OCI-LY1 (cell line): ENCODE data around the gene RAB40AL.
"Not testable (repeated sequence)": the region's sequence is repeated elsewhere in the genome, so short reads cannot be mapped to it uniquely, and the experiment has no call there.

ENCODE experiments used
- H2AFZ ChIP-seq: fragments of 200-600 bp; sonication (generic), shearing (Covaris generic); 2 replicates; pipeline ENCODE4 v1.6.0; 2014; ENCODE audit warnings: antibody characterized with exemption, mild to moderate bottlenecking, low read length
- H3F3A ChIP-seq: fragments of 200-600 bp; sonication (generic), shearing (Covaris generic); 2 replicates; pipeline ENCODE4 v1.6.0; 2014; ENCODE audit warnings: mild to moderate bottlenecking, antibody characterized with exemption, low read length, moderate library complexity; ENCODE audit not compliant: insufficient read depth
- H3K27ac ChIP-seq: fragments of 200-600 bp; sonication (generic); 2 replicates; pipeline ENCODE4 v1.5.1; 2014; ENCODE audit warnings: low read length, mixed run types, mild to moderate bottlenecking, low read depth; ENCODE audit not compliant: poor library complexity, severe bottlenecking
- H3K27me3 ChIP-seq: fragments of 200-600 bp; sonication (generic); 2 replicates; pipeline ENCODE4 v1.6.0; 2014; ENCODE audit warnings: antibody characterized with exemption, mild to moderate bottlenecking, low read length, moderate library complexity; ENCODE audit not compliant: insufficient read depth
- H3K36me3 ChIP-seq: fragments of 200-600 bp; sonication (generic); 2 replicates; pipeline ENCODE4 v1.6.1; 2014; ENCODE audit warnings: mild to moderate bottlenecking, antibody characterized with exemption, low read length, moderate library complexity, mixed read lengths; ENCODE audit not compliant: insufficient read depth
- H3K4me1 ChIP-seq: fragments of 200-600 bp; sonication (generic); 2 replicates; pipeline ENCODE4 v1.5.1; 2014; ENCODE audit warnings: mild to moderate bottlenecking, low read length, moderate library complexity; ENCODE audit not compliant: insufficient read depth, severe bottlenecking
- H3K4me2 ChIP-seq: fragments of 200-600 bp; sonication (generic), shearing (Covaris generic); 2 replicates; pipeline ENCODE4 v1.6.1; 2014; ENCODE audit warnings: low read length
- H3K4me3 ChIP-seq: fragments of 200-600 bp; sonication (generic); 2 replicates; pipeline ENCODE4 v1.5.1; 2014; ENCODE audit warnings: low read length, low read depth, mild to moderate bottlenecking, mixed read lengths; ENCODE audit not compliant: poor library complexity, severe bottlenecking
- H3K79me2 ChIP-seq: fragments of 200-600 bp; shearing (Covaris generic); 2 replicates; pipeline ENCODE4 v1.6.1; 2016; ENCODE audit warnings: mixed run types, low read length, mixed read lengths; ENCODE audit not compliant: insufficient read depth
- H3K9ac ChIP-seq: fragments of 200-600 bp; sonication (generic), shearing (Covaris generic); 2 replicates; pipeline ENCODE4 v1.6.1; 2014; ENCODE audit warnings: mild to moderate bottlenecking, low read length, mixed read lengths
- H3K9me2 ChIP-seq: fragments of 200-600 bp; sonication (generic), shearing (Covaris generic); 2 replicates; pipeline ENCODE4 v1.6.1; 2014; ENCODE audit warnings: low read depth, mild to moderate bottlenecking, low read length, mixed read lengths
- H3K9me3 ChIP-seq: fragments of 200-600 bp; shearing (Covaris generic); 2 replicates; pipeline ENCODE4 v1.6.1; 2014; ENCODE audit warnings: low read length, mixed read lengths
- H4K20me1 ChIP-seq: fragments of 200-600 bp; sonication (generic), shearing (Covaris generic); 2 replicates; pipeline ENCODE4 v1.6.0; 2016; ENCODE audit warnings: mild to moderate bottlenecking, low read length; ENCODE audit not compliant: insufficient read depth
- CTCF ChIP-seq: fragments of 200-600 bp; sonication (generic), shearing (Covaris generic); IDR thresholded peaks from 2 replicates; pipeline ENCODE4 v1.5.1; 2017; ENCODE audit warnings: mild to moderate bottlenecking, antibody characterized with exemption, low read length, moderate library complexity, mixed read lengths
- EZH2 ChIP-seq: fragments of 200-600 bp; sonication (generic), shearing (Covaris generic); IDR thresholded peaks from 2 replicates; pipeline ENCODE4 v1.8.0; 2017; ENCODE audit warnings: borderline replicate concordance, mixed run types, mild to moderate bottlenecking, antibody characterized with exemption, low read length, moderate library complexity, mixed read lengths

Gene RAB40AL

GRCh38 chrX:102936972-102937371 is at the start of gene RAB40AL:
Gene RAB40AL (plus strand): TSS chrX:102937272. CDS start chrX:102937319, 47 bp downstream.
- not testable (repeated sequence) for H2AFZ ChIP-seq, H3K9ac ChIP-seq, H3K9me2 ChIP-seq, H3K36me3 ChIP-seq, H3F3A ChIP-seq, H3K27ac ChIP-seq, H4K20me1 ChIP-seq, H3K27me3 ChIP-seq, H3K4me2 ChIP-seq, H3K4me3 ChIP-seq, H3K4me1 ChIP-seq, H3K9me3 ChIP-seq, H3K79me2 ChIP-seq

GRCh38 chrX:102887687-102888086 is 49.4 kb upstream of the RAB40AL start:
- no peak overlapping the region for H3K9ac ChIP-seq
- no peaks in the 10 kb centered on the region for H3K9me2 ChIP-seq
- no peaks in the 10 kb centered on the region for H3K36me3 ChIP-seq
- H4K20me1 ChIP-seq: no peaks in the 10 kb centered on the region
- TF ChIP-seq EZH2 (no peak), CTCF (no peak)
- H3K4me3 ChIP-seq: no peak overlapping the region
- no peak overlapping the region for H2AFZ ChIP-seq
- no peaks in the 10 kb centered on the region for H3K4me1 ChIP-seq
- no peaks in the 10 kb centered on the region for H3F3A ChIP-seq
- H3K27me3 ChIP-seq: no peaks in the 10 kb centered on the region
- no peaks in the 10 kb centered on the region for H3K9me3 ChIP-seq
- H3K79me2 ChIP-seq: no peaks in the 10 kb centered on the region
- H3K27ac ChIP-seq: no peak overlapping the region
- H3K4me2 ChIP-seq: no peak overlapping the region

GRCh38 chrX:102892103-102892502 is 45.0 kb upstream of the RAB40AL start:
- Histone ChIP-seq H3K9me2 (no peaks in the 10 kb centered on the region), H3K4me3 (no peak overlapping the region), H2AFZ (no peak overlapping the region), H3K27me3 (no peaks in the 10 kb centered on the region), H3K4me1 (no peaks in the 10 kb centered on the region), H3K4me2 (no peak overlapping the region), H3K79me2 (no peaks in the 10 kb centered on the region), H3K36me3 (no peaks in the 10 kb centered on the region), H3K9me3 (no peaks in the 10 kb centered on the region), H3K27ac (no peak overlapping the region), H3K9ac (no peak overlapping the region), H3F3A (no peaks in the 10 kb centered on the region), H4K20me1 (no peaks in the 10 kb centered on the region)
- no peak for TF ChIP-seq EZH2
- TF ChIP-seq CTCF: no peak
